Measurements from ENCODE around the gene SOX11. TPM values are rescaled to one million over a fixed set of nuclear protein-coding genes. Genes with fewer than 3 reads are reported as not detected.

The SOX11 gene
- total and polyA plus RNA-seq, 5 donors from 2014 or later = not detected

GRCh38 chr2:5727235-5727634 is 35.1 kb downstream of the SOX11 start:
- Mint-ChIP-seq H3K36me3 (no peaks in the 10 kb centered on the region), H3K27ac (no peak overlapping the region), H3K4me3 (no peak overlapping the region), H3K4me1 (no peaks in the 10 kb centered on the region), H3K27me3 (peaks cover 8% of the 10 kb centered on the region), H3K9me3 (peaks cover 0 to 3% (median 1%) of the 10 kb centered on the region in 7 donors)
- no peaks in the 10 kb centered on the region for H3K4me1 ChIP-seq (ENCODE audit: control insufficient read depth, insufficient read depth, low read length, poor library complexity, severe bottlenecking)
- ATAC-seq (ENCODE audit: low read depth in 2 of 2) (no peak), DNase-seq (no peak)
- no peaks in the 10 kb centered on the region for H3K36me3 ChIP-seq (ENCODE audit: control insufficient read depth, insufficient read depth, low read length)
- H3K27me3 ChIP-seq (ENCODE audit: control insufficient read depth, insufficient read depth, low read length) = no peaks in the 10 kb centered on the region
- H3K9me3 ChIP-seq (ENCODE audit: control insufficient read depth in 2 of 2, low read length in 2 of 2) = peaks cover 0 to 2% of the 10 kb centered on the region in 2 experiments
- no peak overlapping the region for H3K4me3 ChIP-seq (ENCODE audit: low read depth, low read length)
- H3K27ac ChIP-seq (ENCODE audit: insufficient read depth, low read length, poor library complexity, severe bottlenecking) = no peak overlapping the region

DNA sequence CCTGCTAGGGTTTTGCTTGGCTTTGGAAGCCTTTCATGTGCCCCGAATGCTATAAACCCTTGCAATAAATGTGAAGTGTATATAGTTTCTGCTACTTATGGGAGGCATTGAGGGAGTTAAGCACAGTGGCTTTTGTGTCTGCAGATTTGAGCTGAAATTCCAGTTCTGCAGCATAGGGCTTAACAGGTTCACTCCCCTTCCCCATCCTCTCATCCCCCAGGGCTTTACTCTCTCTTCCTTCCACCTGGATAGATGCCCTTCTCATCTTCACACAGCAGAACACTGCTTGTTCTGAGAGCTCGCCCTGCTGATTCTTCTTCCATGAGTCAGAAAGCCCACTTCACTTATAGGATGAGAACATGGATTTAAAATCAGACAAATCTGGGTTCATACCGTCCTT is 37.2 kb downstream of the SOX11 start:
- H3K36me3 Mint-ChIP-seq = no peaks in the 10 kb centered on the region
- H3K9me3 ChIP-seq (ENCODE audit: control insufficient read depth in 2 of 2, low read length in 2 of 2) = peaks cover 0 to 2% of the 10 kb centered on the region in 2 experiments
- no peaks in the 10 kb centered on the region for H3K36me3 ChIP-seq (ENCODE audit: control insufficient read depth, insufficient read depth, low read length)
- H3K27ac Mint-ChIP-seq = peak overlapping the region in 1 of 3 donors; percentile 21
- no peak overlapping the region for H3K4me3 Mint-ChIP-seq
- no peaks in the 10 kb centered on the region for H3K4me1 ChIP-seq (ENCODE audit: control insufficient read depth, insufficient read depth, low read length, poor library complexity, severe bottlenecking)
- H3K27ac ChIP-seq (ENCODE audit: insufficient read depth, low read length, poor library complexity, severe bottlenecking) = no peak overlapping the region
- ATAC-seq (ENCODE audit: low read depth in 2 of 2) (no peak), DNase-seq (no peak)
- H3K27me3 ChIP-seq (ENCODE audit: control insufficient read depth, insufficient read depth, low read length) = no peaks in the 10 kb centered on the region
- H3K27me3 Mint-ChIP-seq = peaks cover 8% of the 10 kb centered on the region
- H3K9me3 Mint-ChIP-seq = peaks cover 0 to 10% (median 1%) of the 10 kb centered on the region in 7 donors
- H3K4me3 ChIP-seq (ENCODE audit: low read depth, low read length) = no peak overlapping the region
- no peaks in the 10 kb centered on the region for H3K4me1 Mint-ChIP-seq

GRCh38 chr2:5730386-5730785 is 38.2 kb downstream of the SOX11 start:
- Mint-ChIP-seq H3K27me3 (peaks cover 8% of the 10 kb centered on the region), H3K27ac (no peak overlapping the region), H3K4me3 (no peak overlapping the region), H3K36me3 (no peaks in the 10 kb centered on the region), H3K9me3 (peaks cover 0 to 12% (median 2%) of the 10 kb centered on the region in 7 donors), H3K4me1 (no peaks in the 10 kb centered on the region)
- no peak overlapping the region for H3K27ac ChIP-seq (ENCODE audit: insufficient read depth, low read length, poor library complexity, severe bottlenecking)
- H3K27me3 ChIP-seq (ENCODE audit: control insufficient read depth, insufficient read depth, low read length) = no peaks in the 10 kb centered on the region
- no peak for ATAC-seq (ENCODE audit: low read depth in 2 of 2)
- no peak for DNase-seq
- no peaks in the 10 kb centered on the region for H3K4me1 ChIP-seq (ENCODE audit: control insufficient read depth, insufficient read depth, low read length, poor library complexity, severe bottlenecking)
- no peak overlapping the region for H3K4me3 ChIP-seq (ENCODE audit: low read depth, low read length)
- no peaks in the 10 kb centered on the region for H3K36me3 ChIP-seq (ENCODE audit: control insufficient read depth, insufficient read depth, low read length)
- peaks cover 0 to 2% of the 10 kb centered on the region in 2 experiments for H3K9me3 ChIP-seq (ENCODE audit: control insufficient read depth in 2 of 2, low read length in 2 of 2)

DNA sequence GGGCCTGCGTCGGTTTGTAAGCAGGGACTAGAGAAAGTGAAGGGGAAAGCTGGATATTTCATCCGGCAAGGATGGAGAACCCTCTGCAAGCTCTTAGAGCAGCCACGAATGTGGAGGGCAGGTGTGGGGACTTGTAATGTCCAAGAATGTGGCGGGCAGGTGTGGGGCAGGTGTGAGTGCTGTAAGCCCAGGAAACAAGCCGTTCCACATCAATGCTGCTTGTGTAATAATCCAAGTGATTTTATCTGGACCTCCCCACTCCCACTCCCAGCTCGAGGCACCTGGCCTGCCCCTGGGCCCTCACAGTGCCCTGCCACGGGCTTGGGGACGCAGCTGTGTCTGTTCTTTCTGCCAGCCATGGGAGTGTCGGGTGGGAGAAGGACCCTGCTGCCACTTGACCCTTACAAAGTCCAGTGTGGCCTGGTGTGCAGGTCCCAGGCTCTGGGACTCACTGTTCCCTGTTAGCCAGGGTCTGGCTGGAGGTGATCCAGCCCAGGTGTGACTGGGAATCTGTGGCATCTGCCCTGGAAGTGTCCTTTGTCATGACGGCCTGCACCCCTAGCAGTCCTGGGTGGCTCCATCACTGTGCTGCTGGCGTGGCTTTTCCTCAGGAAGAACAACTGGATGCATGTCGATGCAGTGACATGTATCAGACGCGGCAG is 42.8 kb downstream of the SOX11 start:
- Histone ChIP-seq H3K27me3 (ENCODE audit: control insufficient read depth, insufficient read depth, low read length) (no peaks in the 10 kb centered on the region), H3K4me3 (ENCODE audit: low read depth, low read length) (no peak overlapping the region), H3K27ac (ENCODE audit: insufficient read depth, low read length, poor library complexity, severe bottlenecking) (no peak overlapping the region), H3K36me3 (ENCODE audit: control insufficient read depth, insufficient read depth, low read length) (no peaks in the 10 kb centered on the region), H3K4me1 (ENCODE audit: control insufficient read depth, insufficient read depth, low read length, poor library complexity, severe bottlenecking) (no peaks in the 10 kb centered on the region), H3K9me3 (ENCODE audit: control insufficient read depth in 2 of 2, low read length in 2 of 2) (no peaks in the 10 kb centered on the region)
- Mint-ChIP-seq H3K4me1 (no peaks in the 10 kb centered on the region), H3K4me3 (no peak overlapping the region), H3K27ac (no peak overlapping the region), H3K27me3 (peaks cover 4% of the 10 kb centered on the region), H3K36me3 (no peaks in the 10 kb centered on the region), H3K9me3 (peaks cover 0 to 9% (median 2%) of the 10 kb centered on the region in 7 donors)
- DNase-seq (no peak), ATAC-seq (ENCODE audit: low read depth in 2 of 2) (no peak)

GRCh38 chr2:5735521-5735861 is 43.3 kb downstream of the SOX11 start:
- Histone ChIP-seq H3K27ac (ENCODE audit: insufficient read depth, low read length, poor library complexity, severe bottlenecking) (no peak overlapping the region), H3K36me3 (ENCODE audit: control insufficient read depth, insufficient read depth, low read length) (no peaks in the 10 kb centered on the region), H3K4me1 (ENCODE audit: control insufficient read depth, insufficient read depth, low read length, poor library complexity, severe bottlenecking) (no peaks in the 10 kb centered on the region), H3K27me3 (ENCODE audit: control insufficient read depth, insufficient read depth, low read length) (no peaks in the 10 kb centered on the region), H3K9me3 (ENCODE audit: control insufficient read depth in 2 of 2, low read length in 2 of 2) (no peaks in the 10 kb centered on the region), H3K4me3 (ENCODE audit: low read depth, low read length) (no peak overlapping the region)
- ATAC-seq (ENCODE audit: low read depth in 2 of 2) = no peak
- no peaks in the 10 kb centered on the region for H3K4me1 Mint-ChIP-seq
- H3K36me3 Mint-ChIP-seq = no peaks in the 10 kb centered on the region
- DNase-seq = no peak
- peaks cover 4% of the 10 kb centered on the region for H3K27me3 Mint-ChIP-seq
- H3K9me3 Mint-ChIP-seq = peaks cover 0 to 9% (median 2%) of the 10 kb centered on the region in 7 donors
- H3K27ac Mint-ChIP-seq = no peak overlapping the region
- H3K4me3 Mint-ChIP-seq = no peak overlapping the region

- Histone ChIP-seq H3K36me3 (ENCODE audit: control insufficient read depth, insufficient read depth, low read length) (no peaks in the 10 kb centered on the region), H3K9me3 (ENCODE audit: control insufficient read depth in 2 of 2, low read length in 2 of 2) (no peaks in the 10 kb centered on the region), H3K4me1 (ENCODE audit: control insufficient read depth, insufficient read depth, low read length, poor library complexity, severe bottlenecking) (no peaks in the 10 kb centered on the region), H3K27me3 (ENCODE audit: control insufficient read depth, insufficient read depth, low read length) (no peaks in the 10 kb centered on the region), H3K4me3 (ENCODE audit: low read depth, low read length) (no peak overlapping the region), H3K27ac (ENCODE audit: insufficient read depth, low read length, poor library complexity, severe bottlenecking) (no peak overlapping the region)
- ATAC-seq (ENCODE audit: low read depth in 2 of 2) = no peak
- Mint-ChIP-seq H3K36me3 (no peaks in the 10 kb centered on the region), H3K27ac (no peak overlapping the region), H3K9me3 (peaks cover 0 to 9% (median 2%) of the 10 kb centered on the region in 7 donors), H3K4me1 (no peaks in the 10 kb centered on the region), H3K27me3 (peaks cover 4% of the 10 kb centered on the region), H3K4me3 (no peak overlapping the region)
- DNase-seq = no peak
Observed at GRCh38 chr2:5736050-5736449, 43.9 kb downstream of the SOX11 start.

GRCh38 chr2:5736886-5737285 is 44.7 kb downstream of the SOX11 start:
- Histone ChIP-seq H3K27ac (ENCODE audit: insufficient read depth, low read length, poor library complexity, severe bottlenecking) (no peak overlapping the region), H3K9me3 (ENCODE audit: control insufficient read depth in 2 of 2, low read length in 2 of 2) (no peaks in the 10 kb centered on the region), H3K27me3 (ENCODE audit: control insufficient read depth, insufficient read depth, low read length) (no peaks in the 10 kb centered on the region), H3K4me3 (ENCODE audit: low read depth, low read length) (no peak overlapping the region), H3K4me1 (ENCODE audit: control insufficient read depth, insufficient read depth, low read length, poor library complexity, severe bottlenecking) (no peaks in the 10 kb centered on the region), H3K36me3 (ENCODE audit: control insufficient read depth, insufficient read depth, low read length) (no peaks in the 10 kb centered on the region)
- DNase-seq (no peak), ATAC-seq (ENCODE audit: low read depth in 2 of 2) (no peak)
- H3K36me3 Mint-ChIP-seq = no peaks in the 10 kb centered on the region
- peaks cover 0 to 9% (median 2%) of the 10 kb centered on the region in 7 donors for H3K9me3 Mint-ChIP-seq
- H3K27me3 Mint-ChIP-seq = no peaks in the 10 kb centered on the region
- H3K4me3 Mint-ChIP-seq = no peak overlapping the region
- H3K4me1 Mint-ChIP-seq = no peaks in the 10 kb centered on the region
- no peak overlapping the region for H3K27ac Mint-ChIP-seq

DNA sequence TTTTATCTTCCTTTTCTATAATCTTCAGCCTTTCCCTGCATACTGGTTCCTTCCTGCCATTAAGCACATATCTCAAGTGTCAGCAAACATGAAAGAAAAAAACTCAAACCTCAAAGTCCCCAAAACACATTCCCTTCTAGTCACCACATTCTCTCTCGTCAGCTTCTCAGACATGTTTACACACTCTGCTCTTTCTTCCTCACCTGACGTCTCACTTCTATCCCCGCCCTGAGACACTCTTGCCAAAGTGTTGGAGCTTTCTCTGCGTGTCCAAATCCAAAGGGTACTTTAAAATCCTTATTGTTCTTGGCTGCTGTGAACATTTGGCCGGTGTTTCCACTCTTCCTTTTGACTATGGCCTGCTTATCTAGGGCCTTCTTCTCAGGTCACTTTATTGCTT is 47.9 kb downstream of the SOX11 start:
- DNase-seq (no peak), ATAC-seq (ENCODE audit: low read depth in 2 of 2) (no peak)
- Mint-ChIP-seq H3K27me3 (no peaks in the 10 kb centered on the region), H3K36me3 (no peaks in the 10 kb centered on the region), H3K9me3 (peaks cover 0 to 5% (median 0%) of the 10 kb centered on the region in 7 donors), H3K27ac (no peak overlapping the region), H3K4me1 (no peaks in the 10 kb centered on the region), H3K4me3 (no peak overlapping the region)
- Histone ChIP-seq H3K4me1 (ENCODE audit: control insufficient read depth, insufficient read depth, low read length, poor library complexity, severe bottlenecking) (no peaks in the 10 kb centered on the region), H3K9me3 (ENCODE audit: control insufficient read depth in 2 of 2, low read length in 2 of 2) (no peaks in the 10 kb centered on the region), H3K27me3 (ENCODE audit: control insufficient read depth, insufficient read depth, low read length) (no peaks in the 10 kb centered on the region), H3K36me3 (ENCODE audit: control insufficient read depth, insufficient read depth, low read length) (no peaks in the 10 kb centered on the region), H3K27ac (ENCODE audit: insufficient read depth, low read length, poor library complexity, severe bottlenecking) (no peak overlapping the region), H3K4me3 (ENCODE audit: low read depth, low read length) (no peak overlapping the region)

Data from CD4-positive, CD25-positive, alpha-beta regulatory T cell (primary cell).